ENCODE data around the gene GPR39.
"Not testable (repeated sequence)": the region's sequence is repeated elsewhere in the genome, so short reads cannot be mapped to it uniquely, and the experiment has no call there.

GPR39 gene

GRCh38 chr2:132416723-132417395 lies at the start of gene GPR39:
GPR39 (plus strand) TSS chr2:132416805.
- DNase-seq (ENCODE audit: low read depth in 2 of 2), result no peak

GRCh38 chr2:132368191-132368590 lies 48.4 kb upstream of the GPR39 start:
- DNase-seq (ENCODE audit: low read depth in 2 of 2), result no peak

- DNase-seq (ENCODE audit: low read depth in 2 of 2), result no peak
Observed at GRCh38 chr2:132372276-132372675, 44.3 kb upstream of the GPR39 start.

GRCh38 chr2:132373391-132374135 lies 43.0 kb upstream of the GPR39 start:
- no peak for DNase-seq (ENCODE audit: low read depth in 2 of 2)

- DNase-seq (ENCODE audit: low read depth in 2 of 2), result no peak
Observed at GRCh38 chr2:132374151-132374550, 42.5 kb upstream of the GPR39 start.

- DNase-seq (ENCODE audit: low read depth in 2 of 2), result no peak
Observed at GRCh38 chr2:132374551-132374950, 42.1 kb upstream of the GPR39 start.

- DNase-seq (ENCODE audit: low read depth in 2 of 2), result no peak
Observed at GRCh38 chr2:132374961-132375360, 41.6 kb upstream of the GPR39 start.

GRCh38 chr2:132381376-132381775 lies 35.2 kb upstream of the GPR39 start:
- DNase-seq (ENCODE audit: low read depth in 2 of 2), result no peak

GRCh38 chr2:132383956-132384355 lies 32.6 kb upstream of the GPR39 start:
- DNase-seq (ENCODE audit: low read depth in 2 of 2), result no peak

GRCh38 chr2:132384491-132385151 lies 32.0 kb upstream of the GPR39 start:
- DNase-seq (ENCODE audit: low read depth in 2 of 2), result no peak

- DNase-seq (ENCODE audit: low read depth in 2 of 2), result no peak
Observed at GRCh38 chr2:132387126-132387525, 29.5 kb upstream of the GPR39 start.

- DNase-seq (ENCODE audit: low read depth in 2 of 2), result no peak
Observed at GRCh38 chr2:132390076-132390475, 26.5 kb upstream of the GPR39 start.

GRCh38 chr2:132391378-132391777 lies 25.2 kb upstream of the GPR39 start:
- DNase-seq (ENCODE audit: low read depth in 2 of 2), result no peak

GRCh38 chr2:132392221-132392620 lies 24.4 kb upstream of the GPR39 start:
- DNase-seq (ENCODE audit: low read depth in 2 of 2), result no peak

GRCh38 chr2:132392879-132393278 lies 23.7 kb upstream of the GPR39 start:
- DNase-seq (ENCODE audit: low read depth in 2 of 2), result no peak

- not testable (repeated sequence) for DNase-seq (ENCODE audit: low read depth in 2 of 2)
Observed at GRCh38 chr2:132397042-132397441, 19.6 kb upstream of the GPR39 start.

- no peak for DNase-seq (ENCODE audit: low read depth in 2 of 2)
Observed at GRCh38 chr2:132400169-132400900, 16.3 kb upstream of the GPR39 start.

- DNase-seq (ENCODE audit: low read depth in 2 of 2), result no peak
Observed at GRCh38 chr2:132400901-132401240, 15.7 kb upstream of the GPR39 start.

- no peak for DNase-seq (ENCODE audit: low read depth in 2 of 2)
Observed at GRCh38 chr2:132401326-132401725, 15.3 kb upstream of the GPR39 start.

- DNase-seq (ENCODE audit: low read depth in 2 of 2), result no peak
Observed at GRCh38 chr2:132403146-132403545, 13.5 kb upstream of the GPR39 start.

GRCh38 chr2:132404056-132404455 lies 12.5 kb upstream of the GPR39 start:
- no peak for DNase-seq (ENCODE audit: low read depth in 2 of 2)

GRCh38 chr2:132407784-132408183 lies 8.8 kb upstream of the GPR39 start:
- no peak for DNase-seq (ENCODE audit: low read depth in 2 of 2)
